DMS 273 treated with DMSO at 0.1 percent for 48 hours (cell line): ENCODE measurements around the gene PCID2.

Experiments used
- DNase-seq: peaks from one replicate; lab custom pipeline; 2025; lab: John Stamatoyannopoulos, UW

PCID2 gene

DNA sequence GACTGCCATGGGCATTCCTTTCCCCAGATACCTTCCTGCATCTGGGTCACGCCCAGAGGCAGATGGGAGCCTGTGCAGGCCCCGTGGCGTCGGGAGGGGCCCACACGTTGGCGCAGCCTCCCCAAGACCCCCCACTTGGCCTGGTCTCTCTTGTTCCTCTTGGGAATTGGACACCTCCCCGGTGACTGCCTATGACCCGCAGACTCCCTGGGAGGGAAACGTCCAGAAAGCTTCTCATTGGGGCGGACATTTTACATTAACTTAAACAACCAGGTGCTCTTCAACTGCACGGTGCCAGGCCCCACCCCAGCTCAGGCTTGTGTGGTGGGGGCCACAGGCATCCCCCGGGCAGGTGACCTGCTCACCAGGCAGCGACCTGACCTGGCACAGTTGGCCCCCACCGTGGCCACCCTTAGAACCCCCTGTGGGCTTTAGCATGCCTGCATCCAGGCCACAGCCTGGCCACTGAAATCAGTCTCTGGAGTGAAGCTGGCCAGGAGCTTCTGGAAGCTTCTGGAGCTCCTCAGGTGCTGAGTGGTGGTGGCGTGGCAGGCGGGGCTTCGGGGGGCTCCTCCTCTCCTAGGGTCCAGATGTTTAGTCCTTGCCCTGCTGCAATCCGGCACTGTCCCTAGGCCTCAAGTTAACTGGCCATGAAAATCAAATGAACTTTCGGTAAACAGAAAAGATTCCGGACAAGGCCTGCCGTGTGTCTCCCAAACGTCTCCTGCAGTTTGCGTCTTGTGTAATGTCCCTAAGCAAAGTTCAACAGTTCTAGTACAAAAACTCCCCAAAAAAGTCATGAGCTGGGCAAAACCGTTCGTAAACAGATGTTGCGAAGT lies 58.5 kb downstream of the PCID2 start:
- DNase-seq, result no peak

DNA sequence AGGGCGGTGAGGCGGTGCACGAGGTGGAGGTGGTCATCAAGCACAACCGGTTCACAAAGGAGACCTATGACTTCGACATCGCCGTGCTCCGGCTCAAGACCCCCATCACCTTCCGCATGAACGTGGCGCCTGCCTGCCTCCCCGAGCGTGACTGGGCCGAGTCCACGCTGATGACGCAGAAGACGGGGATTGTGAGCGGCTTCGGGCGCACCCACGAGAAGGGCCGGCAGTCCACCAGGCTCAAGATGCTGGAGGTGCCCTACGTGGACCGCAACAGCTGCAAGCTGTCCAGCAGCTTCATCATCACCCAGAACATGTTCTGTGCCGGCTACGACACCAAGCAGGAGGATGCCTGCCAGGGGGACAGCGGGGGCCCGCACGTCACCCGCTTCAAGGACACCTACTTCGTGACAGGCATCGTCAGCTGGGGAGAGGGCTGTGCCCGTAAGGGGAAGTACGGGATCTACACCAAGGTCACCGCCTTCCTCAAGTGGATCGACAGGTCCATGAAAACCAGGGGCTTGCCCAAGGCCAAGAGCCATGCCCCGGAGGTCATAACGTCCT lies 59.4 kb downstream of the PCID2 start:
- no peak for DNase-seq

DNA sequence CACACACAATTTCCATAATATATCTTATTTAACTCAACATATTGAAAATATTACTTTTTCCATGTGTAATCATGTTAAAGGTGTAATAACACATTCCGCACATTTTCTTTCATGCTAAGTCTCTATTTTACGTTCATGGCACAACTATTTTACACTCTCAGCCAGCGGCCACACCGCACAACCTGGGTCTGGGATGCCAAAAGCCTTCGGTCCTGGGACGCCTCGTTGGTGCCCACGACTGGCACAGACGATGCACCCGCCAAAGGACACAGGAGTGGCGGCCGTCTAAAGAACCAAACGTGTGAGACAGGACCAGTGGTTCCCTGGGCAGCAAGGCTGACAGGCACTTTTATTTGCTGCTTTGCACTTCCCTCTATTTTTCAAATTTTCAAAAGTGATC lies 60.1 kb downstream of the PCID2 start:
- DNase-seq, result no peak

DNA sequence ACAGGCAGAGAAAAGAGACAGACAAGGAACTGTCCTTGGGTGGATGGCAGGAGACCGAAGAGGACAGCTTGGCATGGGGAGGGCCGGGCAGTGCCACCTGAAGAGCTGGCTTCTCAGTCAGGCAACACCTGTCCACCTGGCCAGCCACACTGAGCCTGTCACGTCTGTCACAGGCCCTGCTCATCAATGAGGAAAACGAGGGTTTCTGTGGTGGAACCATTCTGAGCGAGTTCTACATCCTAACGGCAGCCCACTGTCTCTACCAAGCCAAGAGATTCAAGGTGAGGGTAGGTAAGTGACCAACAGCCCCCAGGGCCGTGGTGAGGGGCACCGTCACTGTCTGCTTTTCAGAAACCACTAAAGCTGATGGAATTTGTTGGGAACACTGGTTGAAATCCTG lies 61.3 kb downstream of the PCID2 start:
- DNase-seq, result no peak

DNA sequence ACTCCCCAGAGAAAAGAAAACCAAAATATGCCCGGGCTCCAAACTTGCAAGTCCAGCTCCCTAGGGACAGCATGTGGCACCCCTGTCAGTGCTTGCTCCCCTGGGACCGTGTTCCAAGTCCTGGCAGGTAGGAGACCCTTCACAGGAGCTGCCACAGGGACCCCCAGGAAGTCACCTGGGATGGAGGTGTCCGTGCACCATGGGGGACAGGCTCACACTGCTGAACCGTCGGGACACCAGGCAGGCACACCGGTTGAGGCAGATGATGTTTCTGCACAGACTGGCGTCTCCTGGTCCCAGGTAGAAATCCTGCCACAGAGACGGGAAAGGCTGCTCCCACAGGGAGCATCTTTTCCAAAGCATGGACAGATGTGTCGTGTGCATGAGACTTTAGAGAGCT lies 61.7 kb downstream of the PCID2 start:
- DNase-seq, result no peak

DNA sequence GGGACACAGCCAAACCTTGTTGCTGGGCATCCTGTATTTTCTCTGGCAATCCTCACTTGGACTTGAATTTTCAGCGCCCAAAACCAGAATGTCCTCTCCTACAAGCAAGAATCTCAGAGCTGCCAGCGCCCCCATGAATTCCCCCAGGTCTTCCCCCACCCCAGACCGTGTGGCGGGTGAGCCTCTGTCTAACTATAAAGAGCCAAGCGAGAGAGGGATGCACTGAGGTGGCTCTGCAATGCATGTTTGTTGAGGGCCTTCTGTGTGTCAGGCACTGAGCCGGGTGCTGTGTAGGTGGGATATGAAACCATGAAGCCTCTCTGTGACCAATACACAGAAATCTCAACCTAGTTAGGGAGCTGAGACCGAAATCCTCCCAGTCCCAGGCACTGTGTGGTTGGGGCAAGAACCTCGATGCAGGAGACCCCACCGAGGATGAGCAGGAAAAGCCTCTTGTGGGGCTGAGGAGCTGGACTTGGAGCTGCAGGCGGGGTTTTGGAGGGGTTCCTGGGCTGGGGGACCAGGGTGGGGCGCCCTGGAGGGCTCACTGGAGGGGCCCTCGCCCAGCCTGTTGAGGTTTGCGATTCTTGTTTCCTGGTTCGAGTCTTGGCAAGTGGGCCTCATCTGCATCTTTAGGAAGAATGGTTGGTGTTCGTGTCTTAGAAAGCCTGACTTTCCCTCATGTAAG lies 62.4 kb downstream of the PCID2 start:
- no peak for DNase-seq

DNA sequence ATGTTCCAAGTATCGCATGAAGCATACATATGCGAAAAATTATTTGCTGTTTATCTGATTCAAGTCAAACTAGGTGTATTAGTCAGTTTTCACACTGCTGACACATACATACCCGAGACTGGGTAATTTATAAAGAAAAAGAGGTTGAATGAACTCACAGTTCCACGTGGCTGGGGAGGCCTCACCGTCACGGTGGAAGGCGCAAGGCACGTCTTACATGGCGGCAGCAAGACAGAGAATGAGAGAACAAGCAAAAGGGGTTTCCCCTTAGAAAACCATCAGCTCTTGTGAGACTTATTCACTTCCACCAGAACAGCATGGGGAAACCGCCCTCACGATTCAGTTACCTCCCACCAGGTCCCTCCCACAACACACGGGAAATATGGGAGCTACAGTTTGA lies 63.0 kb downstream of the PCID2 start:
- DNase-seq, result no peak

DNA sequence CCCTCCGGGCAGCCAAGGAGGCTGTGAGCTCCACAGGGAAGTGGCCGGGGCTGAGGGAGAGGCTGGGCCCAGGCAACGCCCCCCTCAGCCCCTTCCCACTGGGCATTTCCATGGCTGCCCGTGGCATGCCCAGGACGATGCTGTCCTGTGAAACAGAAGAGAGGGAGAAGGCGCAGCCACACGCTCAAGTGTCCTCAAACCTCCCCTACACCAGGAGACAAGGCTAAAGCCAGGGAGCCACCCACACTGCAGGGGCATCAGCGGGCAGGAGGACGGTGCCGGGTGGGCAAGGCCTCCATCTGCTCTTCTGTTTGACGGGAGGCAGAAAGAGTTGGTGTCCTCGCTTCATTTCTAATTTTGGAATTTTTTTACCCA lies 64.2 kb downstream of the PCID2 start:
- no peak for DNase-seq

DNA sequence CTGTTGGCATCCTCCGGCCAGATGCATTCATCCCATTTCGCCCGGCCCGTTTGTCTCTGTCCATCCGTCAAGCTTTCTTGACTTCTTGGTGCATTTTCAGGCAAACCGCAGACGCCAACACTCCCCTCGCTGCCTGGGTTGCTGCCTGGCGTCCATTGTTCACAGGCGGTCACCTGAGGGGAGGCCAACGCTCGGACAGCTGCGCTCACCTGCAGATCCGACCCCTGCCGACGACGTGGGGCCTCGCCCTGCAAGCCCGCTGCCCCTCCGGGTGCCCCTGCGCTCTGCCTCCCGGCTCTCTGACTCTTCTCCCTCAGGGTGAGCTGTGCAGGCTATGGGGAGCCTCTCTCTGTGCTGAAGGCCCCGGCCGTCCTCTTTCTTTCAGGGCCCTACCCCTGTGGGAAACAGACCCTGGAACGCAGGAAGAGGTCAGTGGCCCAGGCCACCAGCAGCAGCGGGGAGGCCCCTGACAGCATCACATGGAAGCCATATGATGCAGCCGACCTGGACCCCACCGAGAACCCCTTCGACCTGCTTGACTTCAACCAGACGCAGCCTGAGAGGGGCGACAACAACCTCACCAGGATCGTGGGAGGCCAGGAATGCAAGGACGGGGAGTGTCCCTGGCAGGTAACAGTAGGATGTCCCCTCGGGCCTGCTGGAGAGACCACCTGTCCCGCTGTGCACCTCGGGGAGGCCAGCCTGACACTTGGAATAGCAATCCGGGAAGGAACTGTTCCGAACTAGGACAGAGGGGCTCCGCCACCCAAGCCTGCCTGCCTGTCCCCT lies 64.8 kb downstream of the PCID2 start:
- no peak for DNase-seq

DNA sequence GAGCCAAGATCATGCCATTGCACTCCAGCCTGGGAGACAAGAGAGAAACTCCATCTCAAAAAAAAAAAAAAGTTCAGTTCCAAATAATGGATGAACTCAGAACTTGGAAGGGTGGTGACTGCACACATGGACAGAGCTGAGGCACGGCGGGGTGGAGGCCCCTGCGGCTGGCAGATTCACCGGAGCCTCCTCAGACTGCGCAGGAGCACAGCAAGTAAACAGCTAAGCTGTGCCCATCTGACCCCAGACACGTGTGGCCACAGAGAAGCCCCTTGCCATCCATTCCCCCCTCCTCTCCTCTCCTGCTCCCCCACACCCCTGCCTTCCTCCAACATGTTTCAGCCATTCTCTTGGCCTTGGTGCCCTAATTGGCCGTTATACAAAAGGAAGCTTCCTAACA lies 65.6 kb downstream of the PCID2 start:
- DNase-seq, result no peak

DNA sequence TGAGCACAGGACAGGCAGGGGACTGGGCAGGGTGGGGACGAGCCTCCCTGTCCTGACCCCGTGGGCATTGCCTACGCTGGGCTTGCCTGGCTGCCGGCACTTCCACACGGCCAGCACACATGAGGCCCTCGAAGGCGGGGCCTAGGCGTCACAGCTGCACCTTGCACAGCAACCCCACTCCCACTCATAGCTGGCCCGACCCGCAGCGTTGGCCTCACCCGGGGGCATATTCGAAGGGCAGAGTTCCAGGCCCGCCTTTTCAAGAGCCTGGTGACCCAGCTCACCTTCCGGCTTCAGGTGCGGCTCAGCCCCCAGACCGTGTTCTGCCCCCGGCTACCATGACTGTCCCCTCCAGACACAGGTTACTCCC lies 66.9 kb downstream of the PCID2 start:
- no peak for DNase-seq

DNA sequence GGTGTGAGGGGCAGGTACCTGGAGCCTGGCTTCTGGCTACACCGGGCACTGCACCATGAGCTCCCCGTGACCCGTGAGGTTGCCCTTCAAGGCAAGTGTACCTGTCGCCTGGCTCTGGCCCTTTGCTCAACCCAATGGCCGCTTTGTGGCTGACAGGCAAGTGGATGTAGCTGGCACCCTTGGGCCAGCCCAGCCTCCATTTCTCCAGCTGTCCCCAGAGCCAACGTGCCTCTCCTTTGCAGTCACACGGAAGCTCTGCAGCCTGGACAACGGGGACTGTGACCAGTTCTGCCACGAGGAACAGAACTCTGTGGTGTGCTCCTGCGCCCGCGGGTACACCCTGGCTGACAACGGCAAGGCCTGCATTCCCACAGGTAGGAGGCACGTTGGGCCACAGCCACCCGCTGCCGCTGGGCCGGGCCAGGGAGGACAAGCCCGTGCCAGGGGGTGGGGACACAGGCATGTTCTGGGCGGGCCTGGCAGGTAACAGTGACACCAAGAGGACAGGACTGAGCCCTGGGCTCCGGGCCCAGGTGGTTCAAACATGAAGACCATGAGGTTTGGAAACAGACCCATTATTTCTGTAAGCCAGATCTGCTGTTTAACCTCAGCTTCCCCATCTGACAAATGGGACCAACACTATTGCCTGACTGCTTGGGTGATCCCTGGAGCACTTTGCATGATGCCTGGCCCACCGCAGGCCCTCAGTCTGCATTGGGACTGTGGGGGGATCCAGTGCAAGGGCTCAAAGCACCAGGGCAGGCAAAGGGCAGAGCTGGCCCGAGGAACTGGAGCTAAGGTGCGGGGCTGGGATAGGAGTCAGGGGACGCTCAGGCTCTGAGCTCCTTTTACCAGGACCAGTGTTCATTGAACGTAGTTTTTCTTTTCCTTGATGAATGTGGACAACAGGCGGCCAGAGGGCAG lies 67.5 kb downstream of the PCID2 start:
- DNase-seq, result no peak

DNA sequence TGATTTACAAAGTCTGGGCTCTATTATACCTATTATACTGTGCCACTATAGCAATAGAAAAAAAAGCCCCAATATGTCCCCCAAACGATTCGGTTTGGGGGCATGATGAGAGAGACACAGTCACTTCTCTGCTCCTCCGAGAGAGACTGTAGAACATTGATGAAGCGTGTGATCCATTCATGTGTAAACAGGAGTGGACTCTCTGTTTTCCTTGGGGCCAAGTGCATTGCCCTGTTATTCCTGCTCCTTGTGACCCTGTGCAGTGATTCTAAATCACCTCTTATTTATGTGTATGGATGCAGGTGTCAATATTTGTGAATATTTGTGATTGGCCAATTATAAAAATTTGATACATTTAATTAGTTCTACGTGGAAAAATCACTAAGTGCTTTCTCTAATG lies 68.9 kb downstream of the PCID2 start:
- no peak for DNase-seq

DNA sequence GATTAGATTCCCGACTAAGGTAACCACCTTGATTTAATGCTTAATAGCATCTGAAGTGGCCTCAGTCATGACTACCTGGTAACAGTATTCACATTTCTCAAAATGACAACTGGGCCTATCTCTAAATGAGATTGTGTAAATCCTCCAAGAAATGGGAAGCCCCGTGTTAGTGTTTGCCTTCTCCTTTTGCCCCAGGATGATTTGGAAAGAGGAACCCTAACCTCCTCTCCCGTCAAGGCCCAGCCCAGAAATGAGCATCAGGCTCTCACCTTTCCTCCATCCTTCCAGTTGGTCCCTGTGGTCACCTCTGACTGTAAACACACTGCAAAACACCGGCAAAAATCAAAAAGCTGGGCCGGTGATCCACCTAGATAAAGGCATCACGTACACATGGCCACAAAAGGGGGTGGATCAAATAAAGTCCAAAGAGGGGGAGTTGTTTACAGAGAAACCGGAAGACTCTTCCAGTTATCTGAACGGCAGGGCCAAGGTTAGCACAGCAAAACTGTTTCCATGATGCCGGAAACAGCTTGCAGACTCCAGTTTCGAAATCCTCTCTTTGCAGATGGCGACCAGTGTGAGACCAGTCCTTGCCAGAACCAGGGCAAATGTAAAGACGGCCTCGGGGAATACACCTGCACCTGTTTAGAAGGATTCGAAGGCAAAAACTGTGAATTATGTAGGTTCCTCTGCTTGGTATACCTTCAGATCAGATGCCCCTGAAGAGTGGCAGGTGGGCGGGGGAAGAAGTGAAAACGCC lies 69.5 kb downstream of the PCID2 start:
- no peak for DNase-seq

DNA sequence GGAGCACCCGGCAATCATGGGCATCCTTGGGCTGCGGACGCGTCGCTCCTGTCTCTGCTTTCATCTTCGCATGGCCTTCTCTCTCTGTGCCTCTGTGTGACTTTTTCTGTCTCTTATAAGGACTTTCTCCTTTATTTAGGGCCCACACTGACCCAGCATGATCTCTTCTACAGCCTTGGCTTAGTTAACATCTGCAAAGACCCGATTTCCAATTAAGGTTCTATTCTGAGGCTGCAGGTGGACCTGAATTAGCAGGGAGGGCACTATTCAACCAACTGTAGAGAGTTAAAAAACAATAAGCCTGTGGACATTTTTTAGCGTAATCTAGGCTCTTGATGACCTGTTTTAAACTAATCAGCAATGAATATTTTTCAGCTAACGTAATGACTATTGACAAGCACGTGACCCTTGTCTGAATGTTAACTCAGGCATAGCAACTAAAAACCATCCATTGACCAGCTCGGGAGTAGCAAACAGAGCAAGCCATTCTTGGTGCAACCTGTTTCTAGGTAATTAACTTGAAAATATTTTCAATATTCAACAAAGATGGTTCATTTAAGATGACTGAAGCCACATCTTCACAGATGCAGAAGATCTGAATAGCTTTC lies 70.7 kb downstream of the PCID2 start:
- no peak for DNase-seq

DNA sequence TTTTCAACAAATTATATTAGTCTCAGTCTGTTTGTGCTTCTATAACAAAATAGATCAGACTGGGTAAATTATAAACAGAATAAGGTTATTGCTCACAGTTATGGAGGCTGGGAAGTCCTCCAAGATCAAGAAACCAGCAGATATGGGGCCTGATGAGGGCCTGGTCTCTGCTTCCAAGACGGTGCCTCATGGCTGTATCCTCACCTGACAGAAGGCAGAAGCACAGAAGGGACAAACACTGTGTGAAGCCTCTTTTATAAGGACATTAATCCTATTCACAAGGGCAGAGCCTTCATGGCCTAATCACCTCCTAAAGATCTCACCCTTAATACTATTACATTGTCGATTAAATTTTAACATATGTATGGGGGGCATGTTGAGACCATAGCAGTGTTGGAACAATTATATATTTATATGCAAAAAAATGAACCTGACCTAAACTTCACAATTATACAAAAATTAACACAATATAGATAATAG lies 73.1 kb downstream of the PCID2 start:
- DNase-seq, result no peak

DNA sequence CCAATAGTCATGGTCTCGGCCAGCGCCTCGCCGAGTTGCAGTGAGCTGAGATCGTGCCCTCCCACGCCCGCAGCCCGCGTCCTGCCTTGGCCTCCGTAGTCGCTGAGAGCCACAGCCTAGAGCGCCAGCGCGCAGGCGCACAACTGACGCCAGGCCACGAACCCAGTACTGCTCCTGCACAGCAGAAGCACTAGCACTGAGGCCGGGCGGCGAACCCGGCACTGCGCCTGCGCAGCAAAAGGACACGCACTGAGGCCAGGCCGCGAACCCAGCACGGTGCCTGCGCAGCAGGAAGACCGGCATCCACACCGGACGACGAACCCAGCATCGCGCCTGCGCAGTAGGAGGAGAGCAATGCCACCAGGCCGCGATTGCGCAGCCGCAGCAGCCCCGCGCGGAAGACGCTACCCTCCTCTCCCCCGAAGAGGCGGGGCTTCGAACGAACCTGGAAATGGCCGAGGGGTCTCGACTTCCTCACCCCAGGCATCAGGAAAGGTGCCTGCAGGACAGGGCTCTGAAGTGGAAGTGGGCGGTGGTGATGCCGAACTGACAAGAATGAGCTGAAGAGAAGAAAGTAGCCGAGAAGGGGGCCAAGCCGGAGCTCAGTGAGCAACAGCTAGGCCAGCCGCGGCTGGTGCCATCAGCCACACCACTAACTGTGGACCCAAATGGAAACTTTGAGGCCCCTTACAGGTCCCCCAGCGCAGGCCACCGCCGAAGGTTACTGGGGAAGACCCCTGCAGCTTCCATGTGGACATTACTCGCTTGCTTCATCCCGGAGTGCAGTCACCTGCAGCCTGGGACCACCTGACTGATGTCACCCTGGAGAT lies 78.3 kb downstream of the PCID2 start:
- DNase-seq, result no peak

DNA sequence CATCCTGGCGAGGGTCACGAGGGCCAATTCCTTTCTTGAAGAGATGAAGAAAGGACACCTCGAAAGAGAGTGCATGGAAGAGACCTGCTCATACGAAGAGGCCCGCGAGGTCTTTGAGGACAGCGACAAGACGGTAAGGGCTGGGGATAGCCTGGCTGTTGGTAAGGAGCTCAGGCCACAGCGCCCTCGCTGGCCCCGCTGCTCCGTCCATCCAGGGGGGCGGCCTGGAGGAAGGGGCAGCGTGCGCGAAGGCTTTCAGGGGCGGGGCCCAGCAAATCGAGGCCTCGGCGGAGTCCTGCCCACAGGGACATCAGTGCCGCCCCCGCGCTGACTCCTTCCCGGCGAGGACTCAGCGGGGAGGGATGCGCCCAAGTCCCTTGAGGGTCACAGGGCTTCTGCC lies 79.0 kb downstream of the PCID2 start:
- no peak for DNase-seq
